ENCODE measurements around the gene ARHGAP9. TPM values are rescaled to one million over a fixed set of nuclear protein-coding genes. Genes with fewer than 3 reads are reported as not detected.

Gene ARHGAP9
- total and polyA plus RNA-seq, 2 of the 8 experiments (the other 6 are each of a cell fraction or from before 2014, with no cell fraction given) = 3.2 to 6.0 TPM

DNA sequence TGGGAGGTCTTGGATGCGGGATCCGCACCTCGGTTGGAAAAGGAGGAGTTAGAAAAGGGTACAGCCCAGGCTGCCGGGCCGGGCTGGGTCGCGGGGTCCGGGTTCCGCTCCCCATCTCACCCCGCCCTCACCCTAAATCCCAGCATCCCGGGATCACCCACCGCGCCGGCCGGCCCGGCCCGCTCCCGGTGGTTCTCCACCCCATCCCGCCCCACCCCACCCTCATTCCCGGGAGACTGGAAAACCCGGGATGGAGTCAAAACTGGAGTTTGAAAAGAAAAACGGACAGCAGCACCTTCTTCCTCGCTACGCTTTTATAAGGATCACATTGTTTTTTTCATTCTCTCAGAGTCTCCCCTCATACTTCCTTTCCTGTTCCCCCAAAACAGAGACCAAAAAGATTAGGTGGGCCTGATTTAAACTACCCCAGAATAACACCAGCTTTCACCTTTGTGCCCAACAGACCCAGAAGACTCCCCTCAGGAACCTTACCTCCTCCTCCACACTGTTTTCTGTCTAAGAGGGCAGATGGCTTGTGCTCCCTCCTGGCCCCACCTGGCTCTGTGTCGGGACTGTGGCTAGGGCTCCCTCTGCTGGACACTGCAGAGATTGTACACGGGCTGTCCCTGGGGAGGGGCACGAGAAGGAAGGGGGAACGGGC lies 17.3 kb downstream of the ARHGAP9 start:
- 3% methylated on average over 18 of the region's 28 CpGs; no CpG with 5 or more reads in 1 of the 2 experiments for WGBS, 2 experiments (ENCODE audit: extremely low coverage in 1 of 2, insufficient coverage in 1 of 2, insufficient read length in 1 of 2, insufficient replicate concordance in 2 of 2, low coverage in 1 of 2, low lambda C conversion rate in 2 of 2, missing lambda C conversion rate in 1 of 2)
- TF ChIP-seq NRF1 (IDR thresholded peaks at IDR 0.05; ENCODE audit: low read depth, low read length) (no peak), NANOG (IDR thresholded peaks at IDR 0.05; ENCODE audit: insufficient read depth, low read depth, low read length, poor library complexity, severe bottlenecking) (no peak), SIN3A (conservative IDR thresholded peaks at IDR 0.05 in 1 of 2, IDR thresholded peaks at IDR 0.05 in 1 of 2; ENCODE audit: low read depth in 1 of 2, low read length in 2 of 2) (peak in 1 of 2 experiments; percentile 63; a peak in 3 of 4 replicates), GTF2F1 (IDR thresholded peaks at IDR 0.05; ENCODE audit: borderline replicate concordance, low read depth, low read length) (no peak), RAD21 (IDR thresholded peaks at IDR 0.05 in 1 of 2, conservative IDR thresholded peaks at IDR 0.05 in 1 of 2; ENCODE audit: low read depth in 2 of 2, low read length in 2 of 2) (peak; percentile 78 to 87), POLR2AphosphoS5 (IDR thresholded peaks at IDR 0.05; ENCODE audit: low read depth, low read length) (peak; percentile 71), SUZ12 (IDR thresholded peaks at IDR 0.05; ENCODE audit: low read length) (no peak), SP1 (IDR thresholded peaks at IDR 0.05; ENCODE audit: low read depth, low read length) (peak; percentile 94), KDM5A (IDR thresholded peaks at IDR 0.05; ENCODE audit: low read length) (no peak), TAF7 (optimal IDR thresholded peaks at IDR 0.05; ENCODE audit: borderline replicate concordance, low read depth, low read length) (no peak), BACH1 (IDR thresholded peaks at IDR 0.05; ENCODE audit: low read length) (no peak)

More for the DNA sequence above, 17.3 kb downstream of the ARHGAP9 start:
- peaks cover 0 to 2% of the 10 kb centered on the region in 2 experiments for H4K20me1 ChIP-seq (replicated peaks in 1 of 2; ENCODE audit: control insufficient read depth in 1 of 2, insufficient read depth in 2 of 2, low read length in 2 of 2)
- peak overlapping the region; percentile 91 for H2BK120ac ChIP-seq (replicated peaks; ENCODE audit: low read depth, low read length)
- no peak overlapping the region for H3K14ac ChIP-seq (ENCODE audit: insufficient read length)
- H4K91ac ChIP-seq (replicated peaks; ENCODE audit: insufficient read length, low read length) = peak overlapping the region; percentile 40
- no peaks in the 10 kb centered on the region for H3K79me1 ChIP-seq (ENCODE audit: low read depth, low read length)
- peaks cover 0 to 3% (median 0%) of the 10 kb centered on the region in 4 experiments; a peak in 5 of 8 replicates for H3K36me3 ChIP-seq (ENCODE audit: control insufficient read depth in 2 of 4, insufficient read depth in 4 of 4, low read length in 3 of 4)
- no peak overlapping the region for H2AFZ ChIP-seq (ENCODE audit: low read length)
- DNase-seq (ENCODE audit: low read depth in 1 of 2, low spot score in 2 of 2) (peak; percentile 84 to 96), FAIRE-seq (peak; percentile 87)
- peak overlapping the region in 3 of 4 experiments; percentile 25 to 83 (median 65); a peak in 3 of 7 replicates for H3K9ac ChIP-seq (replicated peaks in 1 of 4; ENCODE audit: extremely low read depth in 1 of 4, low read depth in 3 of 4, low read length in 3 of 4)
- H3K23ac ChIP-seq (ENCODE audit: insufficient read length) = no peak overlapping the region
- H2AK5ac ChIP-seq (ENCODE audit: low read depth, low read length) = no peak overlapping the region
- no peaks in the 10 kb centered on the region for H3K27me3 ChIP-seq (replicated peaks in 1 of 4; ENCODE audit: control insufficient read depth in 3 of 4, extremely low read depth in 1 of 4, insufficient read depth in 3 of 4, low read length in 3 of 4)
- H3K9me3 ChIP-seq (ENCODE audit: insufficient read depth in 2 of 2, low read depth in 1 of 2, low read length in 1 of 2) = no peaks in the 10 kb centered on the region
- no peak overlapping the region for H2BK20ac ChIP-seq (ENCODE audit: low read length)
- no peak overlapping the region for H3K4ac ChIP-seq (replicated peaks; ENCODE audit: insufficient read length, low read depth, low read length)
- peaks cover 0 to 7% (median 1%) of the 10 kb centered on the region in 4 experiments; a peak in 3 of 7 replicates for H3K4me1 ChIP-seq (replicated peaks in 1 of 4; ENCODE audit: control insufficient read depth in 3 of 4, insufficient read depth in 4 of 4, low read length in 3 of 4)
- POLR2A ChIA-PET (ENCODE audit: partially characterized antibody) = interaction anchor here (1.0 to 6.4 kb wide), 8 partner anchors 7 to 231 kb away, joined by 3 to 51 read pairs (median 4); partner anchors contain the start of genes INHBE and SHMT2
- peak overlapping the region; percentile 60; the same call in 1 of the 2 replicates for H4K8ac ChIP-seq (ENCODE audit: extremely low read depth, insufficient read depth, low read length)
- peak overlapping the region; percentile 98 for H3K18ac ChIP-seq (ENCODE audit: extremely low read depth, low read length)
- H3K4me2 ChIP-seq (ENCODE audit: insufficient read depth in 1 of 2, low read depth in 2 of 2, low read length in 2 of 2) = peak overlapping the region; percentile 84 to 95
- H3K79me2 ChIP-seq (ENCODE audit: control insufficient read depth in 1 of 2, insufficient read depth in 2 of 2, low read length in 2 of 2) = peaks cover 0 to 7% of the 10 kb centered on the region in 2 experiments; a peak in 1 of 4 replicates
- peak overlapping the region; percentile 80 for H3K27ac ChIP-seq (ENCODE audit: low read depth, low read length)
- peaks cover 4% of the 10 kb centered on the region; the same call in 1 of the 2 replicates for H3K23me2 ChIP-seq (ENCODE audit: low read depth, low read length)
- H2BK12ac ChIP-seq (ENCODE audit: low read depth, low read length) = peak overlapping the region; percentile 90; the same call in 1 of the 2 replicates
- CTCF ChIA-PET (ENCODE audit: partially characterized antibody) = interaction anchor here (0.7 to 18.5 kb wide), 18 partner anchors 10 to 337 kb away, joined by 3 to 478 read pairs (median 4); partner anchors contain the start of genes ARHGAP9, MARS1 and STAC3
- no peak overlapping the region for H2BK15ac ChIP-seq (ENCODE audit: low read length)
- H4K5ac ChIP-seq (ENCODE audit: insufficient read length, low read depth, low read length) = peak overlapping the region; percentile 85
- H3K4me3 ChIP-seq (ENCODE audit: extremely low read depth in 1 of 4, insufficient read depth in 2 of 4, low read depth in 3 of 4, low read length in 4 of 4) = peak overlapping the region; percentile 72 to 91 (median 86)
- H2BK5ac ChIP-seq (ENCODE audit: low read depth, low read length) = peak overlapping the region; percentile 98
- peak overlapping the region; percentile 67 for H3K56ac ChIP-seq (replicated peaks; ENCODE audit: insufficient read length, low read depth, low read length)

All from H1 (cell line).